Measurements from ENCODE around the gene PHACTR4.
"Not testable (repeated sequence)": the region's sequence is repeated elsewhere in the genome, so short reads cannot be mapped to it uniquely, and the experiment has no call there.

Gene PHACTR4

DNA sequence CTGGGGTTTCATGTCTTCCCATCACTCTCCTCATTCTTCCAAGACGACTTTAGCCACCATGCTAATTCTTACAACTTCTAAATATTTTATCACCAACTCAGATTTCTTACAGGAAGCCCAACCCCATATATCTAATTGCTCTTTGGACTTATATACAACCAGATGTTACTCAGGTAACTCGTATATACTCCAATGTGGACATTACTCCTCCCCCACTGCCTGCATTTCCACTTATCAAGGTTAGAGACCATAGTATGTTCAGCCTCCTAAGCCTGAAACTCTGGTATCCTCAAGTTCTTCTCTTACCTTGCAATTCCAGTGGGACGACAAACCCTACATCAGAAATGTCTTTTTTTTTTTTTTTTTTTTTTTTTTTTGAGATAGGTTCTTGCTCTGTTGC is 133.6 kb downstream of the PHACTR4 start:
- DNase-seq (ENCODE audit: low spot score), result no peak

DNA sequence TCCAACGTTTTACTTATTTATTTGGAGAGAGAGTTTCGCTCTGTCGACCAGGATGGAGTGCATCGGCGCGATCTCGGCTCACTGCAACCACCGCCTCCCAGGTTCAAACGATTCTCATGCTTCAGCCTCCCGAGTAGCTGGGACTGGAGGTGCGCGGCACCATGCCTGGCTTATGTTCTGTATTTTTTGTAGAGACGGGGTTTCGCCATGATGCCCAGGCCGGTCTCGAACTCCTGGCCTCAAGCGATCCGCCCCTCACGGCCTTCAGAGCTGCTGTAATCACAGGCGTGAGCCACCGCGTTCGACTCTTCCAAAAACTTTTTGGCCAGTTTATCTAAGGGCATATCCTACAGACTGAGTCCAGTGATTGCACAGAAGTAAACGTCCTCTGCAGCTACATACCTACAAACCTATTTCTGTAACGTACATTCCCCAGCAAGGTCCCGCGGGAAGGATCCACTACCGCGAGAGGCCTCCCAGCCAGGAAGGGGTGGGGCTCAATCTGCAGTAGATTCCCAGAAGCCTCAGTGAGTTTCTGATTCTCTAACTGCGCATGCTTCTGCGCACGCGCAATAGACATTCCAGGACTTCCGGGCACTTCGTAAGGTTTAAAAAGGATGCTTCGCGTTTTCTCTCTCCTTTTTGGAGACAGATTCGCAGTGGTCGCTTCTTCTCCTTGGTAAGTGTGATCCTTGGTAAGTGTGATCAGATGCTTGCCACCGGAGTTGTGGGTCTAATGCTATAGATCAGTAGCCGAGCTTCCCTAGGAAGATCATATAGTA is 136.1 kb downstream of the PHACTR4 start, which contains the start of gene RCC1:
RCC1 (plus strand) TSS at position 638 of the 782 bp plus-strand sequence. CDS start 23,824 bp downstream, outside the sequence.
- peak; percentile 97 for DNase-seq (ENCODE audit: low spot score)

DNA sequence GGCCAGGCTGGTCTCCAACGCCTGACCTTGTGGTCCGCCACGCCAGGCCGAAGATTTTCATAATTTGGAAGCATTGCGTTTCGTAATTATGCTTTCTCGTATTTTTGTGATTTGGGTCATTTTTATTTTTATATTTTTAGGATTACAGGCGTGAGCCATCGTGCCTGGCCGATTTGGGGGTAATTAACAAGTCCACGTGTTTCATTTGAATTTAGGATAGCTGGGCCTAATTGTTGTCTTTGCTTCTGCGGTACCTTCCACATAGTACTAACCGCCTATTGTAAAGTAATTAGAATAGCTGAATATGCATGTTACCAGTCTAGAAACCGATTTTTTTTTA is 137.3 kb downstream of the PHACTR4 start:
- no peak for DNase-seq (ENCODE audit: low spot score)

DNA sequence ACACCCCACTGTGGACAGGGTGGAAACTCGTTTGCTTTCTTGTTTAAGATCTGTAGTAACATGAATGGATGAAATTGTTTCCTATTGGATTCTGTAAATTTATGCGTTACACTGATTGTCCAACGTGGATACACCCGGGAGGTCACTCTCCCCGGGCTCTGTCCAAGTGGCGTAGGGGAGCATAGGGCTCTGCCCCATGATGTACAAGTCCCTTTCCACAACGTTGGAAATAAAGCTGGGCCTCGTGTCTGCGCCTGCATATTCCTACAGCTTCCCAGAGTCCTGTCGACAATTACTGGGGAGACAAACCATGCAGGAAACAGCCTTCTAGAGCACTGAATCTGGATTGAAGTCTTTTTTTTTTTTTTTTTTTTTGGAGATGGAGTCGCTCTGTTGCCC is 137.7 kb downstream of the PHACTR4 start:
- DNase-seq (ENCODE audit: low spot score), result no peak

DNA sequence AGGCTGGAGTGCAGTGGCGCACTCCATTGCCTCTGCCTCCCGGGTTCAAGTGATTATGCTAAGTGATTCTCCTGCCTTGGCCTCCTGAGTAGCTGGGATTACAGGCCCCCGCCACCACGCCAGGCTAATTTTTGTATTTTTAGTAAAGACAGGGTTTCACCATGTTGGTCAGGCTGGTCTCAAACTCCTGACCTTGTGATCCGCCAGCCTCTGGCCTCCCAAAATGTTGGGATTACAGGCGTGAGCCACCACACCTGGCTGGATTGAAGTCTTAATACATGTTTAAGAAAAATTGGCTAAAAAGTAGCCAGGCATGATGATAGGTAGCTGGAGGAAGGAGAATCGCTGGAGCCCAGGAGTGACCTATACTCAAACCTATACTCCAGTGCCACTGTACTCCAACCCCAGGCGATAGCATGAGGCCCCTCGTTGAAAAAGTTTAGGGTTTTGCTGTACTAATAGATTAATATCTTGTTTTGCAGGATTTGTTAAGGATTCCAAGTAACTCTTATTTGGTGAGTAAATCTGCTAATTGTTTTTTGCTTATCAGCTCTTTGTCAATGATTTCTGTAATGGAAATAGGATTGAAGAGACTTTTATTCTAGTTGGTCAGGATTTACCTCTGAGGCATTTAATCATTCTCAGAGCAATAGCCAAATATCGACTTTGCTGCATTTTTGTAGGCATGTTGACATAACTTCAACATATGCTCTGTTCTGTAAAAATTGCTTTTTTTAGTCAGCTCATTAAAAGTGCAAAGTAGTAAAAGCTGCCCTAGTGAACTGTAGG is 138.3 kb downstream of the PHACTR4 start:
- no peak for DNase-seq (ENCODE audit: low spot score)

- DNase-seq (ENCODE audit: low spot score), result no peak
These were observed 138.9 kb downstream of the PHACTR4 start for GRCh38 chr1:28508435-28508754.

DNA sequence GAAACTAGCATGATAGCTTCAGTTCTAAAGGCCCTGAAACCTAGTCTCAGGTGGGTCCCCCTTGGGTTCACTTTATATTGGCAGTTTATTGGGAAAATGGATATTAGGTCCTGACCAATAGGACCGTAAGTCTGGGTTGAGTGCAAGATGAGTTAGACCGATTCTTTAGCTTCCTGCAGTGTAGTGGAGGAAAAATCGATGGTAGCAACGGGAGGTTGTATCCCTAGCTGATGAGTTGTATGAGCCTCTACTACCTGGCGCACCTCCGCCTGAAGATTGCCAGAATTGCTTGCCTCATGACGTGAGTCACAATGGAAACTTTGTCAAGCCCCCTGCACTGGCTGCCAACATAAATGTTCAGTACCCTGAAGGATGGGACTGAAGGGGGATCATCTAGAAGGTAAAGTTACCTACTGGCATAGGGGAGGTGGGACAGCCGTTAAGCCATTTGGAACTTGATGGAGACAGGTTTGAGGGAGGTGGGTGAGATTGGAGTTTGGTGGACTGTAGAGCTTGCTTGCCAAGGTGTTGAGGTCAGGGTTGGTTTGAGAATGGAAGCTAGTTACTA is 140.2 kb downstream of the PHACTR4 start:
- no peak for DNase-seq (ENCODE audit: low spot score)

DNA sequence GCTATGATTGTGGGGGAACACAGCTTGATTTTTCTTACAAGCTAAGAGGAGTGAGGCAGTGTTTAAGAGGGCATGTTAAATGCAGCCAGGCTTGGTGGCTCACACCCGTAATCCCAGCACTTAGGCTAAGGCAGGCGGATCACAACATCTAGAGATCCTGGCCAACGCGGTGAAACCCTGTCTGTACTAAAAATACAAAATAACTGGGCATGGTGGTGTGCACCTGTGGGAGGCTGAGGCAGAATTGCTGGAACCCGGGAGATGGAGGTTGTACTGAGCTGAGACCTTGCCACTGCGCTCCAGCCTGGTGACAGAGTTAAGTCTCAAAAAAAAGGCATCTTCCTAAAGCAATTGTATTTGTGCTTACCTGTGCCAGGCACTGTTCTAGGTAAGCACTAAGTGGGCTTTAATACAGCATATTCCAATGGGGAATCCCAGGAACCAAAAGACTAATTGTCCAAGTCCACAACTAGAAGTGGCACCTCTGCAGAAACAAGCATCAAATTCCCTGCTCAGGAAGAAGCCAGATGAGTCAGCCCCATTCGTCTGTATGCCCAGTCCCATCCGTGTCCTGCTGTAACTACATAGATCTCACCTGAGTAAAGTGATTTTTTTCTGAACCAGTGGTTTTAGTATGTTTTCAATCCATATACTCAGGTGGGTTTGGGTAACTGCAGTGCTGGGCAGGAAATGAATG is 140.9 kb downstream of the PHACTR4 start:
- peak; percentile 69 for DNase-seq (ENCODE audit: low spot score)

- no peak for DNase-seq (ENCODE audit: low spot score)
These were observed 141.5 kb downstream of the PHACTR4 start for GRCh38 chr1:28510970-28511440.

- DNase-seq (ENCODE audit: low spot score), result peak; percentile 50
These were observed 142.6 kb downstream of the PHACTR4 start for GRCh38 chr1:28512058-28512611.

DNA sequence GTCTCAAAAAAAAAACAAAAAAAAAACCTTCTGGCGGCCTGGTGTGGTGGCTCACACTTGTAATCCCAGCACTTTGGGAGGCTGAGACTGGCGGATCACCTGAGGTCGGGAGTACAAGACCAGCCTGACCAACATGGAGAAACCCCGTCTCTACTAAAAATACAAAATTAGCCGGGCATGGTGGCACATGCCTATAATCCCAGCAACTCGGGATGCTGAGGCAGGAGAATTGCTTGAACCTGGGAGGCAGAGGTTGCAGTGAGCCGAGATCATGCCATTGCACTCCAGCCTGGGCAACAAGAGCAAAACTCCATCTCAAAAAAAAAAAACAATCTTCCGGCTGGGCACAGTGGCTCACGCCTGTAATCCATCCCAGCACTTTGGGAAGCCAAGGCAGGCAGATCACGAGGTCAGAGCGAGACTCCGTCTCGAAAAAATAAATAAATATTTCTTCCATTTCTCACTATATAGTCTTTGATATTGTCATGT is 144.9 kb downstream of the PHACTR4 start:
- not testable (repeated sequence) for DNase-seq (ENCODE audit: low spot score)

DNA sequence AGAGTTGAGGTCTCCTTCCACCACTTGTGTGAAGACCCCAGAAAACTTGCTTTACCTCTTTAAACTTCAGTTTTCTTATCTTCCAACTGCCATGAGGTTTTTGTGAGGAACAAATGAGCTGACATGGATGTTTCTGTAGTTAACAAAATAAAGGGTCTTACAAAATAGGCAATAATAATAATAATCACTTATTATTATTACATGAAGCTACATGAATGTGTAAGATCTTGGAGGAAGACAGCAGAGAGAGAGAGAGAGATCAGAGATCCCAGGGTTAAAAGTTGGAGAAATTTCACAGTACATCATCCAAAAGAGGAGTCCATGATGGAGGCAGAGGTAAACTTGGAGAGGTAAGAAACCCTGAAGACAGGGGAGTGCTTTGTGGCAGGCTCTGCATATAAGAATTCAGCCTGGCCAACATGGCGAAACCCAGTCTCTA is 147.0 kb downstream of the PHACTR4 start:
- DNase-seq (ENCODE audit: low spot score), result peak; percentile 51

DNA sequence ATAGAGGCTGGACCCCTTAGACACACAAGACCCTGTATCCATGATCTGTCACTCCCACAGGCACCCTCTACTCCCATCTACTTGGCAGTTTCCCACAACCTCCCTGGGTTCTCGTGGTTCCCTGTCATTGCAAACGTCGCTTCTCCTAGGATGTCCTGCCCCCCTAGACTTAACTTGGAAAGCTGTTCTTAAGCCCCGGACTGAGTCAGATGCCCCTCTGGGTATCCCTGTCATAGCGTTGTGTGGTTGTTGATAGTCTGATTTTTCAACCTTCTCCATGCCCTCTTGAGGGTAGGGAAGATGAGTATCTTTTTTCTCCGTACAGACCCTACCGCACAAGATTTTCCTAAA is 148.1 kb downstream of the PHACTR4 start:
- peak; percentile 73 for DNase-seq (ENCODE audit: low spot score)

- peak; percentile 85 for DNase-seq (ENCODE audit: low spot score)
These were observed 148.6 kb downstream of the PHACTR4 start for GRCh38 chr1:28518000-28518744.

DNA sequence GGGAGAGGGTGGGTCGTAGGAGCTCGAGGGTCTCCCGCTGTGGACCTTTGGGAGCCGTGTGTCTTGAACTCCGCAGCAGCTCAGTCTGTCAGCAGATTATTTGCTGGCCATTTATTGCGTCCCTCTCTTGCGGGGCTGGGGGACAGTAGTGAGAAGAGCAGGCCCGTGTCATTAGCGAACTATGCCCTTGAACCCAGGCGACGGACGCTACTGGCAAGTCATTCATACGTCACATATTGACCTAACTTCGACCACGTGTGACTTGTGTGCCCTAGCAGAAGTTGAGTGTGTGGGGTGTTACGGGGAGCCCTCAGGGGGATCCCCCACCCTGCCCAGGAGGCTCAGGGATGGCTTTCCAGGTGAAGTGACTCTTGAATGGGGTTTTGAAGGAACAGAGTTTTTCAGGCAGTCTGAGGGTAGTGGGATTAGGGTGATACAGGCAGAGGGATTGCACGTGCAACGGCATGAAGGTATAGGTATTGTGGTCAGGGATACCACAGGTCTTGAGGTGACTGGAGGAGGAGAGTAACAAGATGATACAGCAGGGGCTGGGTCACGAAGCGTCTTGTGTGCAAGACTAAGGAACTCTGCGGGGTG is 149.3 kb downstream of the PHACTR4 start:
- DNase-seq (ENCODE audit: low spot score), result no peak

GRCh38 chr1:28519946-28520725 is 150.6 kb downstream of the PHACTR4 start:
- no peak for DNase-seq (ENCODE audit: low spot score)

DNA sequence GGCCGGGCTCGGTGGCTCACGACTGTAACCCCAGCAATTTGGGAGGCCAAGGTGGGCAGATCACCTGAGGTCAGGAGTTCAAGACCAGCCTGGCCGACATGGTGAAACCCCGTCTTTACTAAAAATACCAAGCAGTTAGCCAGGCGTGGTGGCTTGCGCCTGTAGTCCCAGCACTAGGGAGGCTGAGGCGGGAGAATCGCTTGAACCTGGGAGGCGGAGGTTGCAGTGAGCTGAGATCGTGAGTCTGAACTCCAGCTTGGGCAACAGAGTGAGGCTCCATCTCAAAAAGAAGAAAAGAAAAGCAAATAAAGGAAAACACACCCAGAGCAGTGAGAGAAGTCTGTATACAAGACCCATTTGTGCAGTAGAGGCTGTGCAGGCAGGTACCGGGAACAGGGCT is 151.3 kb downstream of the PHACTR4 start:
- DNase-seq (ENCODE audit: low spot score), result not testable (repeated sequence)

DNA sequence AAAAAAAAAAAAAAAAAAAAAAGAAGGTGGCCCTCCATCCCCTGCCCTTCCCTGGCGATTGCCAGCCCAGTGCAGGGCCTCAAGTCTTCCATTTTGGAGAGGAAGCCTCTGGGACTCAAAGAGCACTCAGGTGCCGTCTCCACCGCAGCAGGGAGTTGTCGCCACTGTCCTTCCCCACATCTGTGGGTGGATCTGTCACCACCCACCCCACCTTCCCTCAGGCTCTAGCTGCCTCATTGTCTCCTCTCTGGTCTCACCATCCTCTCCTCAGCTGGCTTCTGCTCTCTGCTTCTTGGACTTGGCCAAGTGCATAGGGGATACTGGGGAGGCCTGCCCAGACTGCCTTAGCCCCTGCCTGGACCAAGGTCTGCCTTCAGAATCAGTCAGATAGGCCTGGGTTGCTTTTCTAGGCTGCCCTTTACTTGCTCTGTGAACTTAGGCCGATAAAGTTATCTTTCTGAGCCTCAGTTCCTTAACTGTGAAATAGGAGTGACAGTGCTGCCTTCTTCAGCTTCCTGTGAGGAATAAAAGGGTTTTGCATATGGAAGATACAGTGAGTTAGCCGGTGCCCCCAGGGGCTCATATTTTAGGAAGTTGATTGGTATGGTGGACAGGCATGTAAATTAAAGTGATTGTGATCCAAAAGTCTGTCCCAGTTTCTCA is 152.1 kb downstream of the PHACTR4 start:
- DNase-seq (ENCODE audit: low spot score), result no peak

GRCh38 chr1:28522537-28522936 is 153.0 kb downstream of the PHACTR4 start:
- not testable (repeated sequence) for DNase-seq (ENCODE audit: low spot score)

Measured in SW480 (cell line).